GM12864 (cell line): Measurements from ENCODE around the gene TP53.

Source experiments
- DNase-seq: peaks from one replicate; pipeline ENCODE4 v3.0.0-alpha.2; 2011; ENCODE audit warnings: low read depth
- H3K4me3 ChIP-seq: 2 replicates; pipeline ENCODE4 v1.5.1; 2011; ENCODE audit warnings: mild to moderate bottlenecking, low read depth, low read length, control low read depth
- TF ChIP-seq, protein P1 (sequence below): IDR thresholded peaks from 2 replicates; pipeline ENCODE4 v1.5.1; 2011; ENCODE audit warnings: low read depth, mild to moderate bottlenecking, moderate library complexity, low read length, control low read depth, inconsistent platforms; ENCODE audit errors: missing control alignments

TP53 gene

DNA sequence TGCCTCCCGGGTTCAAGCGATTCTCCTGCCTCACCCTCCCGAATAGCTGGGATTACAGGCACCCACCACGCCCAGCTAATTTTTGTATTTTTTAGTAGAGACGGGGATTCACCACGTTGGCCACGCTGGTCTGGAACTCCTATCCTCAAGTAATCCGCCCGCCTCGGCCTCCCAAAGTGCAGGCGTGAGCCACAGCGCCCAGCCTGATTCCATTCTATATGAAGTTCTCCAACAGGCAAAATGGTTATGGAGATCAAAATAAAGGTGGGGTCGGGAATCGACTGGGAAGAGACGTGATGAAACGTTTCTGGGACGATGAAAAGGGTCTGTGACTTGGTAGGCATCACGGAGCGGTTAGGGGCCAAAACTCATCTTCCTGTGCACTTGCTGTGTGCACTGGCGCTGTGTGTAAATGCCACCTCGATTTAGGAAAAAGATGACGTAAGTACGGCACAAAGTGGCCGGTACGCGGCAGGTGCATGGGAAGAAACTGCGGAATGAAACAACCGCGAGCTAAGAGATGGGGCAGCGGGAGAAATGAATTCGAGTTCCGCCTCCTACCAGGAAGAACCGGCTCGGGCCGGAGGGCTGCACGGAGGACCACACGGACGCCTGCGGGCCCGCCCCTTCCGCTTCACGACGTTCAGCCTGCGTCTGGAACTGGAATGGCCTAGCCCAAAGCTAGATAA is 1.6 kb downstream of the TP53 start:
- peak overlapping the region; percentile 96 for H3K4me3 ChIP-seq
- DNase-seq: peak; percentile 83
- TF ChIP-seq, protein P1, sequence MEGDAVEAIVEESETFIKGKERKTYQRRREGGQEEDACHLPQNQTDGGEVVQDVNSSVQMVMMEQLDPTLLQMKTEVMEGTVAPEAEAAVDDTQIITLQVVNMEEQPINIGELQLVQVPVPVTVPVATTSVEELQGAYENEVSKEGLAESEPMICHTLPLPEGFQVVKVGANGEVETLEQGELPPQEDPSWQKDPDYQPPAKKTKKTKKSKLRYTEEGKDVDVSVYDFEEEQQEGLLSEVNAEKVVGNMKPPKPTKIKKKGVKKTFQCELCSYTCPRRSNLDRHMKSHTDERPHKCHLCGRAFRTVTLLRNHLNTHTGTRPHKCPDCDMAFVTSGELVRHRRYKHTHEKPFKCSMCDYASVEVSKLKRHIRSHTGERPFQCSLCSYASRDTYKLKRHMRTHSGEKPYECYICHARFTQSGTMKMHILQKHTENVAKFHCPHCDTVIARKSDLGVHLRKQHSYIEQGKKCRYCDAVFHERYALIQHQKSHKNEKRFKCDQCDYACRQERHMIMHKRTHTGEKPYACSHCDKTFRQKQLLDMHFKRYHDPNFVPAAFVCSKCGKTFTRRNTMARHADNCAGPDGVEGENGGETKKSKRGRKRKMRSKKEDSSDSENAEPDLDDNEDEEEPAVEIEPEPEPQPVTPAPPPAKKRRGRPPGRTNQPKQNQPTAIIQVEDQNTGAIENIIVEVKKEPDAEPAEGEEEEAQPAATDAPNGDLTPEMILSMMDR: no peak

- peak overlapping the region; percentile 96 for H3K4me3 ChIP-seq
- DNase-seq: no peak
- TF ChIP-seq, protein P1: no peak
Observed at GRCh38 chr17:7684851-7685532, 2.3 kb downstream of the TP53 start.

- DNase-seq: no peak
- TF ChIP-seq, protein P1: no peak
- H3K4me3 ChIP-seq: no peak overlapping the region
Observed at GRCh38 chr17:7677388-7678067, 9.8 kb downstream of the TP53 start.

- TF ChIP-seq, protein P1: no peak
- no peak overlapping the region for H3K4me3 ChIP-seq
Observed at GRCh38 chr17:7676533-7676932, 10.8 kb downstream of the TP53 start.

DNA sequence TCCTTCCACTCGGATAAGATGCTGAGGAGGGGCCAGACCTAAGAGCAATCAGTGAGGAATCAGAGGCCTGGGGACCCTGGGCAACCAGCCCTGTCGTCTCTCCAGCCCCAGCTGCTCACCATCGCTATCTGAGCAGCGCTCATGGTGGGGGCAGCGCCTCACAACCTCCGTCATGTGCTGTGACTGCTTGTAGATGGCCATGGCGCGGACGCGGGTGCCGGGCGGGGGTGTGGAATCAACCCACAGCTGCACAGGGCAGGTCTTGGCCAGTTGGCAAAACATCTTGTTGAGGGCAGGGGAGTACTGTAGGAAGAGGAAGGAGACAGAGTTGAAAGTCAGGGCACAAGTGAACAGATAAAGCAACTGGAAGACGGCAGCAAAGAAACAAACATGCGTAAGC is 12.4 kb downstream of the TP53 start:
- no peak for DNase-seq
- H3K4me3 ChIP-seq: no peak overlapping the region
- TF ChIP-seq, protein P1: no peak

More at GRCh38 chr17:7676533-7676932, 10.8 kb downstream of the TP53 start:
- no peak for DNase-seq

GRCh38 chr17:7673239-7673638 is 14.1 kb downstream of the TP53 start:
- H3K4me3 ChIP-seq: no peak overlapping the region
- TF ChIP-seq, protein P1: peak; percentile 53
- DNase-seq: no peak
